B cell (primary cell): ENCODE results near the gene CDR2L. TPM values are rescaled to one million over a fixed set of nuclear protein-coding genes. Genes with fewer than 3 reads are reported as not detected.

Experiments
- ATAC-seq: fragments of 200-7000 bp; cut with Tn5 transposase; one replicate; pipeline ENCODE4 v1.10.0; 2021; ENCODE audit warnings: low read depth, mild to moderate bottlenecking, moderate number of reproducible peaks, moderate library complexity
- CTCF ChIA-PET: fragments of 350-600 bp; sonication (Branson Sonifier 250); formaldehyde crosslinking; loops from one replicate; lab custom pipeline; 2021; ENCODE audit warnings: antibody characterized with exemption, inconsistent platforms; lab: Charles Lee
- POLR2A ChIA-PET: fragments of 350-600 bp; sonication (Branson Sonifier 250); formaldehyde crosslinking; loops from one replicate; lab custom pipeline; 2021; ENCODE audit warnings: antibody characterized with exemption; lab: Charles Lee
- DNase-seq: peaks from one replicate; pipeline ENCODE4 v3.0.0; 2013
- H2AFZ ChIP-seq: 2 replicates; pipeline ENCODE4 v1.6.1; 2012; ENCODE audit warnings: mild to moderate bottlenecking, low read depth, low read length; ENCODE audit not compliant: insufficient read depth, poor library complexity, severe bottlenecking
- H3K27ac ChIP-seq, 2 donors: 1 replicate in 1 of 2; 2 replicates in 1 of 2; pipeline ENCODE4 v1.5.1; 2012 to 2013; ENCODE audit warnings: low read length in 2 of 2, mild to moderate bottlenecking in 2 of 2, moderate library complexity in 1 of 2
- H3K27me3 ChIP-seq, 4 experiments: fragments of 200-600 bp in 1 of 4; sonication (generic) in 1 of 4; replicated peaks in 1 of 4; 1 replicate in 2 of 4; 2 replicates in 2 of 4; pipeline versions ENCODE4 v1.6.1 to v1.7.0; 2013 to 2016; ENCODE audit warnings: low read length in 3 of 4, mild to moderate bottlenecking in 2 of 4, mixed read lengths in 1 of 4, moderate library complexity in 1 of 4; ENCODE audit not compliant: insufficient read depth in 4 of 4, control insufficient read depth in 3 of 4; ENCODE audit errors: control extremely low read depth in 1 of 4
- H3K36me3 ChIP-seq, 2 experiments: replicated peaks in 1 of 2; 1 replicate in 1 of 2; 2 replicates in 1 of 2; pipeline versions ENCODE4 v1.6.1 to v1.7.1; 2013; ENCODE audit warnings: low read length in 1 of 2; ENCODE audit not compliant: insufficient read depth in 2 of 2, control insufficient read depth in 1 of 2; ENCODE audit errors: control extremely low read depth in 1 of 2, extremely low read depth in 1 of 2
- H3K4me1 ChIP-seq, 2 donors: fragments of 200-600 bp in 1 of 2; sonication (generic) in 1 of 2; 1 replicate in 1 of 2; 2 replicates in 1 of 2; pipeline versions ENCODE4 v1.5.1 to v1.6.1; 2013 to 2017; ENCODE audit warnings: low read length in 2 of 2; ENCODE audit not compliant: control insufficient read depth in 2 of 2, insufficient read depth in 2 of 2
- H3K4me2 ChIP-seq: replicated peaks from 2 replicates; pipeline ENCODE3; 2012; ENCODE audit warnings: mild to moderate bottlenecking, low read depth, low read length; ENCODE audit not compliant: poor library complexity, severe bottlenecking
- H3K4me3 ChIP-seq, 5 experiments: fragments of 200-600 bp in 1 of 5; sonication (generic) in 1 of 5; 1 replicate in 3 of 5; 2 replicates in 2 of 5; pipeline versions ENCODE4 v1.5.1 to v1.7.0; 2011 to 2016; ENCODE audit warnings: low read length in 4 of 5, mild to moderate bottlenecking in 4 of 5, low read depth in 2 of 5, control low read depth in 1 of 5, moderate library complexity in 1 of 5; ENCODE audit not compliant: insufficient read depth in 1 of 5; ENCODE audit errors: control extremely low read depth in 1 of 5, extremely low read depth in 1 of 5
- H3K79me2 ChIP-seq: fragments of 200-600 bp; sonication (generic); one replicate; pipeline ENCODE4 v1.6.0; 2016; ENCODE audit warnings: low read length; ENCODE audit not compliant: control insufficient read depth, insufficient read depth
- H3K9ac ChIP-seq: fragments of 200-600 bp; sonication (generic); 2 replicates; pipeline ENCODE4 v1.6.1; 2017; ENCODE audit warnings: mild to moderate bottlenecking, low read length, moderate library complexity
- H3K9me3 ChIP-seq, 3 donors: one replicate each; pipeline versions ENCODE4 v1.6.1 to v1.7.1; 2013; ENCODE audit warnings: low read length in 2 of 3; ENCODE audit not compliant: control insufficient read depth in 2 of 3, insufficient read depth in 1 of 3; ENCODE audit errors: control extremely low read depth in 1 of 3
- H4K20me1 ChIP-seq: 2 replicates; pipeline ENCODE4 v1.6.0; 2012; ENCODE audit warnings: mild to moderate bottlenecking, low read length; ENCODE audit not compliant: insufficient read depth, control insufficient read depth, poor library complexity, severe bottlenecking
- H3K27ac Mint-ChIP-seq: one replicate; pipeline ENCODE4 v1.8.0; 2021; ENCODE audit warnings: mixed read lengths
- H3K27me3 Mint-ChIP-seq: one replicate; pipeline ENCODE4 v1.8.0; 2021; ENCODE audit warnings: mixed read lengths
- H3K4me1 Mint-ChIP-seq: one replicate; pipeline ENCODE4 v1.8.0; 2021; ENCODE audit warnings: mixed read lengths
- H3K4me3 Mint-ChIP-seq: one replicate; pipeline ENCODE4 v1.8.0; 2021; ENCODE audit warnings: mixed read lengths
- H3K9me3 Mint-ChIP-seq: one replicate; pipeline ENCODE4 v1.8.0; 2022; ENCODE audit warnings: mixed read lengths; ENCODE audit not compliant: insufficient read depth
- EZH2 ChIP-seq: IDR thresholded peaks from 2 replicates; pipeline ENCODE4 v1.6.1; 2012; ENCODE audit warnings: borderline replicate concordance, low read depth, mild to moderate bottlenecking, moderate library complexity, low read length; ENCODE audit not compliant: insufficient read depth, poor library complexity, severe bottlenecking
- WGBS: methylation state at CpG from one replicate; pipeline ENCODE4 v1.1.5; 2013; ENCODE audit warnings: missing lambda C conversion rate; ENCODE audit not compliant: insufficient coverage; 5-methylcytosine and 5-hydroxymethylcytosine counted together
- intact Hi-C: fragments of 100-400 bp; cut with micrococcal nuclease; formaldehyde crosslinking; loops from one replicate; pipeline ENCODE4 v1.10.0; 2022
- polyA plus RNA-seq: library from polyadenylated mRNA; depleted of rRNA; stranded (reverse); fragments of >200 nt; gene quantifications from 2 replicates; pipeline ENCODE4 v1.2.3, GENCODE V29; 2012
- total RNA-seq, 2 donors: library from RNA; stranded (reverse); fragments of 120-200 nt in 1 of 2; gene quantifications; 1 replicate in 1 of 2; 2 replicates in 1 of 2; pipeline versions ENCODE4 v1.2.3 to v1.2.4, GENCODE V29; 2013 to 2022
- TF ChIP-seq, protein P1 (sequence below): fragments of 200-600 bp; IDR thresholded peaks from one replicate; pipeline ENCODE4 v1.8.0; 2022; ENCODE audit warnings: antibody characterized with exemption, mild to moderate bottlenecking

Gene CDR2L
- total and polyA plus RNA-seq, 2 donors (not counting 1 experiment from before 2014, with no cell fraction given) = 0.03 TPM; not detected in 1

DNA sequence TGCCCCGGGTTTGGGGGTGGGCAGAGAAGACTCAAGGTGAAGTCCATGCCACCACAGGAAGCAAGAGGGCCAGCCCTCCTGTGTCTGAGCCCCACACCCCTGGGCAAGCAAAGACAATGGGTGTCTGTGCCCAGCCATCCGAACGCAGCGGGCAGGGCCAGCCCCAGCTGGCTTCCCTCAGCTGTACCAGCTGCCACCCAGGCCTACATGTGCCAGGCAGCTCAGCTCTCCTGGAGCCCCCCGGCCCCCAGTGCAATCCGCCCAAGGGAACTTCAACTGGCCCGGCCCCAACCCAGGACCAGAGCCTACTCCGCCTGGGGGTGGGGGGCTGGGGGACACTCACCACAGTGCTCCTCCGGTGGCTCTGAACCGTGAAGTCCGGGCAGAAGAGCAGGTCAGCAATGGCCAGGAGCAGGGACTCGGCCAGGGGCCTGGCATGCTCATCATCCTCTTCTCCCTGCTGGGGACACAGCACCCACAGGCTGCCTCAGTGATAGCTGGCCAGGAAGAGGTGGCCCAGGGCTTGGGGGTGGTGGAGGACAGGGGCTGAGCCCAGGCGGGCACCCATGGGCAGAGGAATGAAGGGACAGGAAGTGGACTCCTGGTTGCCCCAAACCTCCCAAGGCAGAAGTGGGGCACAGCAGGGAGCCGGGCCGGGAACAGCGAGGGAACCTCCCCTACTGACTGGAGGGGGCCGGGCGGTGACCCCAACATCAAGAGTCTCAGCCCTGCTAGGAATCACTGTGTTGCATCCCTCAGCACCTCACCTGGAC is 24.6 kb upstream of the CDR2L start:
- Histone ChIP-seq H3K27me3 (peaks cover 0 to 6% (median 0%) of the 10 kb centered on the region in 4 experiments), H2AFZ (no peak overlapping the region), H3K4me3 (no peak overlapping the region), H3K27ac (no peak overlapping the region), H3K9ac (no peak overlapping the region), H3K9me3 (no peaks in the 10 kb centered on the region), H3K36me3 (no peaks in the 10 kb centered on the region), H3K4me1 (peaks cover 2 to 15% of the 10 kb centered on the region in 2 donors), H4K20me1 (no peaks in the 10 kb centered on the region), H3K4me2 (no peak overlapping the region), H3K79me2 (no peaks in the 10 kb centered on the region)
- Mint-ChIP-seq H3K9me3 (no peaks in the 10 kb centered on the region), H3K4me1 (peaks cover 7% of the 10 kb centered on the region), H3K27me3 (peaks cover 10% of the 10 kb centered on the region), H3K27ac (no peak overlapping the region), H3K4me3 (no peak overlapping the region)
- DNase-seq (no peak), ATAC-seq (no peak)
- POLR2A ChIA-PET = interaction anchor here (0.9 kb wide), 1 partner anchor 10 kb away, joined by 3 read pairs; no protein-coding TSS in a partner anchor
- CTCF ChIA-PET = interaction anchor here (1.0 to 4.9 kb wide), 40 partner anchors 10 to 450 kb away, joined by 3 to 139 read pairs (median 7); partner anchors contain the start of genes ARMC7, CDR2L, HID1 and MIF4GD
- TF ChIP-seq, protein P1, sequence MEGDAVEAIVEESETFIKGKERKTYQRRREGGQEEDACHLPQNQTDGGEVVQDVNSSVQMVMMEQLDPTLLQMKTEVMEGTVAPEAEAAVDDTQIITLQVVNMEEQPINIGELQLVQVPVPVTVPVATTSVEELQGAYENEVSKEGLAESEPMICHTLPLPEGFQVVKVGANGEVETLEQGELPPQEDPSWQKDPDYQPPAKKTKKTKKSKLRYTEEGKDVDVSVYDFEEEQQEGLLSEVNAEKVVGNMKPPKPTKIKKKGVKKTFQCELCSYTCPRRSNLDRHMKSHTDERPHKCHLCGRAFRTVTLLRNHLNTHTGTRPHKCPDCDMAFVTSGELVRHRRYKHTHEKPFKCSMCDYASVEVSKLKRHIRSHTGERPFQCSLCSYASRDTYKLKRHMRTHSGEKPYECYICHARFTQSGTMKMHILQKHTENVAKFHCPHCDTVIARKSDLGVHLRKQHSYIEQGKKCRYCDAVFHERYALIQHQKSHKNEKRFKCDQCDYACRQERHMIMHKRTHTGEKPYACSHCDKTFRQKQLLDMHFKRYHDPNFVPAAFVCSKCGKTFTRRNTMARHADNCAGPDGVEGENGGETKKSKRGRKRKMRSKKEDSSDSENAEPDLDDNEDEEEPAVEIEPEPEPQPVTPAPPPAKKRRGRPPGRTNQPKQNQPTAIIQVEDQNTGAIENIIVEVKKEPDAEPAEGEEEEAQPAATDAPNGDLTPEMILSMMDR = no peak
- no peak for TF ChIP-seq EZH2
- 84% methylated on average over 17 of the region's 18 CpGs for WGBS
- intact Hi-C loops = no loop called here

DNA sequence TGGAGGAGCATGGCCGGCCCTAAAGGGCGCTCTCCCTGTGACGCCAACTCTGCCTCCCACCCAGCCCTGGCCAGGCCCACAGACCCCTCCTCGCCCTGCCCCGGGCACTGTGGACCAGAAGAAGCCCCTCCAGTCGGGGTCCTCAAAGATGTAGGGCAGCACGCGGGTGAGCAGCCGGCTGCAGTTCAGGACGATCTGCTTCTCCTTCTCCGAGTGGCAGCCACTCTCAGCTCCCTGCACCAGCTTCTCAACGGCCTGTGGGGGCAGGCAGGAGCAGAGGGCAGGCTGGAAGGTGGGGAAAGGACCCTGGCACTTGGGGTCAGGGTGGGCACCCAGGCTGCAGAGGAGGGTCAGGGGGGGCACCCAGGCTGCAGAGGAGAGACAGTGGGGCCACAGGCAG is 23.8 kb upstream of the CDR2L start:
- no peak overlapping the region for H2AFZ ChIP-seq
- H3K27me3 ChIP-seq = peaks cover 0 to 3% (median 0%) of the 10 kb centered on the region in 4 experiments
- no peak overlapping the region for H3K27ac Mint-ChIP-seq
- H3K4me3 Mint-ChIP-seq = no peak overlapping the region
- no peak overlapping the region for H3K4me2 ChIP-seq
- H3K79me2 ChIP-seq = no peaks in the 10 kb centered on the region
- TF ChIP-seq, protein P1 = no peak
- no peak for TF ChIP-seq EZH2
- no peak for ATAC-seq
- H3K9ac ChIP-seq = no peak overlapping the region
- DNase-seq = no peak
- ChIA-PET POLR2A (interaction anchor here (0.5 to 0.9 kb wide), 2 partner anchors 9 to 445 kb away, joined by 3 read pairs; no protein-coding TSS in a partner anchor), CTCF (interaction anchor here (0.6 to 4.9 kb wide), 8 partner anchors 10 to 522 kb away, joined by 3 to 139 read pairs (median 40); partner anchors contain the start of genes ARMC7, HID1, MRPL58 and NUP85)
- H3K36me3 ChIP-seq = no peaks in the 10 kb centered on the region
- H3K27ac ChIP-seq = no peak overlapping the region
- no peaks in the 10 kb centered on the region for H3K9me3 ChIP-seq
- no peaks in the 10 kb centered on the region for H4K20me1 ChIP-seq
- peaks cover 7% of the 10 kb centered on the region for H3K27me3 Mint-ChIP-seq
- H3K9me3 Mint-ChIP-seq = no peaks in the 10 kb centered on the region
- H3K4me3 ChIP-seq = no peak overlapping the region
- WGBS = 78% methylated on average over 12 of the region's 12 CpGs
- H3K4me1 ChIP-seq = peaks cover 2 to 11% of the 10 kb centered on the region in 2 donors
- peaks cover 7% of the 10 kb centered on the region for H3K4me1 Mint-ChIP-seq
- intact Hi-C loops = no loop called here
